Astrocyte of the hippocampus (primary cell): ENCODE measurements around the gene CST3.

Experiments
- DNase-seq: peaks from one replicate; pipeline ENCODE4 v3.0.0; 2011; ENCODE audit warnings: low read depth, low spot score

The CST3 gene

GRCh38 chr20:23602699-23603098 is 35.1 kb downstream of the CST3 start:
- DNase-seq = no peak

DNA sequence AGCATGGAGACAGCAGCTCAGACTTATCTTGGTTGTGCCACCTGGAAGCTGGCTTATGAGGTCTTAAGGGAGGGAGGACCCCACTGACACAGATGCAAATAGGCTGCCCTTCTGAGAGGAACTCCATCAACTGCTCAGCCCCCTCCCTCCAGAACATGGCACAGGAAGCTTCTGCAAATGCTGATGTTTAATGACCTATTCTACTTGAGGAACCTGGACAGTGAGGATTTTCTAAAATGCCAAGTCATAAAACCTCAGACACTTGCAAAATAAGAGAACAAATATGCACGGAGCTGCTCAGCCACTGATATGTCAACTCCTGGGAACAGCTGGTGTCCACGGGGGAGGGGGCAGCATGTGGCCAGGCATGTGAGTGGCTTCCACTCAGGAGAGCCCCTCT is 35.5 kb downstream of the CST3 start:
- no peak for DNase-seq

DNA sequence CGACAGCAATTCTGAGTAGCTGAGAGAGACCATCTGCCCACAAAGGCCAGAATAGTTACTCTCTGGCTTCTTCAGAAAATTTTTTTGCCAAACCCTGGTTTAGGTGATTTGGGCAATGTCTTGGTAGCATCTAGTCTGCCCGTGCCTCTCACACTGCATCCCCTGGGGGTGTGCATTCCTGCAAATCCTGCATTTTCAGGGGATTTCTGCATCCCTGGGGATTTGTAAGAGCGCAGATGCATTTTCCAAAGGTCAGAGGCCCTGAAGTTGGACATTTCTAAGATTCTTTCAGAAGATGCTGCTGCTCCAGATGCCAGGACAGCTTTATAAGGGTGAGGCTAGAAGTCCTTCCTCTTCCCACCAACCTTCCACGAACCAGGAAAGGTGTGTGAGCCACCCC is 36.0 kb downstream of the CST3 start:
- DNase-seq = no peak

DNA sequence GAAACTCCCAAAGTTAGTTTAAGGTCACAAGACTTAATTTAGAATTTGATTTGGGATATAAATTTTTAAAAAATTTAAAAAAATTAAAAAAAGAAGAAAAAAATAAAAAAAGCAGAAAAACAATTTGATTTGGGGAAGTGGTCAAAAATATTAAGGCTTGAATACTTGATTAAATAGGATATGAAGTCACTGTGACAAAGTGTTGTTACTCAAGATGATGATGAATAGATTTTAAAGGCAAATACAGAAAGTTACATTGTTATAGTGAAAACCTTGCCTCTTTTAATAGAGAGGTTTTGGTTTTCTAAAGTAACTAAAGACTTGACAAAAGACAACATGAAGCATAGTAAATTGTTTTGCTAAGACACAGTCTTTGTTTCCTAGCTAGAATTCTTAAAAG is 39.3 kb downstream of the CST3 start:
- no peak for DNase-seq

DNA sequence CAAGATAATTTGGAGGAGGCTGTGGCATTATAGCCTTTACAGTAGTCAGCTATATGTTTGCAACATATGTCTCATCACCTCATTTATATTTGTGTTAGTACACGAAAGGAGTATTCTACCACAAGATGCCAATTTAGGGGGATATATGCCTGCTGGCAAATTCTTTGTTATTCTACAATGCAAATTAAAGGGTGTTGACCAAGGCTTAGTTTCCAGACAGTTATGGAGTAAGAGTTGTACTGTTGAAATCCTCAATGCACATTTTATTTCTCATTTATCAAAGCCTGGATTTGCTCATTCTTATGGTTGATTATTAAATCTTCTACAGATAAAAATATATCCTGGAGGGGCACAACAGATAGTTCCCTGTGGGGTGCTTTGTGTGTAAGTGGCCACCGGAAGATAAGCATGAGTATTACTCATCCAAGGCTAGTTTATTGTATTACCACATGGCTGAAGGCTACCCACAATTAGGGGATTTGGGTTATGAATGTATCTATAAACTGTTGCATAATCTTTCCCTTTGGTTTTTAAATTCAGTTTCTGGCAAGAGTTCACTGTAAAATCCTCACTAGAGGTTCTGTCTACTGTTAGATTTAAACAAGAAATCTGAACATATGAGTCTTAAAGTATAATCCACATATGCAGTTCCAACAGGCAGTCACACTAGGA is 41.0 kb downstream of the CST3 start:
- no peak for DNase-seq

GRCh38 chr20:23595941-23596340 is 41.8 kb downstream of the CST3 start:
- no peak for DNase-seq

- no peak for DNase-seq
These were observed 49.0 kb downstream of the CST3 start for GRCh38 chr20:23588434-23589403.

DNA sequence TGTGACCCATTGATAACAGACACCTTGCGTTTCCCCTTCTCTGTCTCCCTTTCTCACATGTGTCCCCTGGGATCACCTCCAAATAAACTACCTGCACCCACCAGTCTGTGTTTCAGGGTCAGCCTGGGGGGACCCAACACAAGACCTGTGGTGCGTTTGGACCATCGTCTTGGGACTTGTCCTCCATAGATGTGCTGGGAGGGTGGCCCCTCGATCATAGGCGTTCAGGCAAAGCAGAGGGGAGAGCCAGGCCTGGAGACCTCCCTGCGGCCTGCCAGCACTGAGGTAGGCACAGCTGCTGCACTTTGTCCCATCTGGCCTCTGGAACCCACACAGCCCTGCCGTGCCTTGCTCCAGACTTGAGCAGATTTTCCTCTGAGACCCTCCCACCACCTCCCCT is 50.1 kb downstream of the CST3 start:
- DNase-seq = no peak

GRCh38 chr20:23586735-23587525 is 50.8 kb downstream of the CST3 start:
- DNase-seq = no peak

DNA sequence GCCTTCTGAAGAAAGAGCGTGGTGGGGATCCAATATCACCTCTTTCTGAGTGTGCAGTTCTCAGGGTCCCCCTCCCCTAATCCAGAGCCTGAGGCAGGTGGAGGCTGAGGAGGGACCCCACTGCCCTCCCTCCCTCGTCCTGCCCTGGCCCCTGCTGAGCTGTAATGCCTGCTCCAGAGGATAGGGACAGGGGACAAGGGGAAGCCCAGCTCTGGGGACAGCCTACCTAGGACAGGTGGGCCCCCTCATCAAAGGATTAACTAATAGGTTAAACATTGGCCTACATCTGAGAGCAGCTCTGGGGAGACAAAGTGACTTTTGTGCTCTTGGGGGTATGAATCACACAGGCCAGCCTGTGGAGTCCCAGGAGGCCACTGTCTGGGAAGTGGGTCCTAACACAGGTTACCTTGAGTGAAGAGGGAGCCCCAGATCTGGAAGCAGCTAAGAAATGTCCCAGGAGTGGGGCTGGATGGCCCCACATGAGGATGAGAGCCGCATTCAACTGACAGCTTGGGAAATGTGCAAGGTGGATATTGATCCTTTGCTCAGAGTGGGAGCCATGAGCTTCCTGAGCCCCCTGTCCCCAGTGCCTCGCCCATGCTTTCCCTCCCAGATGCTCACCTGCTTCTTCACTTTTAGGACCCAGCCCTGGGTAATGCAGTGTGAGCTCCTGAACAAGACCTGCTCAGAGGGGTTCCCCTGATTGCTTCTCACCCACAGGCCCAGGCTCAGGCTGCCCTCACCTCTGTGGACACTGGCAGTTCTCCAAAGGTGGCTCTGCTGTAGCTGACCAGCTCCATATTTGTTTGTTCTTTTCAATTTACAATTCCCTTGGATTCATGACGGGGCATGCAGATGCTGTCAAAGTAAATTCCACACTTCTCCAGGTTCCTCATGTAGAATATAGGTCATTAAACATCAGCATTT is 51.7 kb downstream of the CST3 start:
- no peak for DNase-seq

- no peak for DNase-seq
These were observed 52.3 kb downstream of the CST3 start for GRCh38 chr20:23585449-23585807.

- no peak for DNase-seq
These were observed 53.1 kb downstream of the CST3 start for GRCh38 chr20:23584434-23585199.
